Osteocyte (in vitro differentiated cells): Measurements from ENCODE around the gene CYP4F12. TPM values are rescaled to one million over a fixed set of nuclear protein-coding genes. Genes with fewer than 3 reads are reported as not detected.

ENCODE experiments used
- DNase-seq: peaks from one replicate; pipeline ENCODE4 v3.0.0; 2021; ENCODE audit warnings: mixed read lengths; ENCODE audit not compliant: unreplicated experiment; ENCODE audit errors: extremely low spot score
- H3K27ac Mint-ChIP-seq: one replicate; pipeline ENCODE4 v1.8.0; 2021; ENCODE audit warnings: mild to moderate bottlenecking, mixed read lengths; ENCODE audit not compliant: unreplicated experiment
- H3K27me3 Mint-ChIP-seq: one replicate; pipeline ENCODE4 v1.8.0; 2021; ENCODE audit warnings: mixed read lengths; ENCODE audit not compliant: unreplicated experiment
- H3K36me3 Mint-ChIP-seq: one replicate; pipeline ENCODE4 v1.8.0; 2021; ENCODE audit warnings: mixed read lengths; ENCODE audit not compliant: unreplicated experiment
- H3K4me1 Mint-ChIP-seq: one replicate; pipeline ENCODE4 v1.8.0; 2021; ENCODE audit warnings: mixed read lengths; ENCODE audit not compliant: unreplicated experiment
- H3K4me3 Mint-ChIP-seq: one replicate; pipeline ENCODE4 v1.8.0; 2021; ENCODE audit warnings: mild to moderate bottlenecking, moderate library complexity, mixed read lengths; ENCODE audit not compliant: unreplicated experiment
- H3K9me3 Mint-ChIP-seq: one replicate; pipeline ENCODE4 v1.8.0; 2021; ENCODE audit warnings: mixed read lengths; ENCODE audit not compliant: unreplicated experiment
- CTCF ChIP-seq: fragments of 200-600 bp; sonication (generic); IDR thresholded peaks from 2 replicates; pipeline ENCODE4 v1.5.0; 2021; ENCODE audit warnings: antibody characterized with exemption, mild to moderate bottlenecking, moderate library complexity
- total RNA-seq: library from RNA; stranded (reverse); gene quantifications from 2 replicates; pipeline ENCODE4 v1.2.1, GENCODE V29; 2021

Gene CYP4F12
- total RNA-seq, 1 donor from 2014 or later, result not detected

GRCh38 chr19:15727724-15728123, 54.8 kb downstream of the CYP4F12 start, which contains the start of gene OR10H2:
Gene OR10H2 (plus strand): TSS chr19:15728024. CDS start chr19:15728044, 20 bp downstream.
- H3K27ac Mint-ChIP-seq, result no peak within 1 kb of the TSS
- no peak within 1 kb of the TSS for H3K4me3 Mint-ChIP-seq
- no peaks in the 10 kb centered on the region for H3K4me1 Mint-ChIP-seq
- no peaks in the 10 kb centered on the region for H3K36me3 Mint-ChIP-seq
- no peak for TF ChIP-seq CTCF
- peaks cover 29% of the 10 kb centered on the region for H3K9me3 Mint-ChIP-seq
- H3K27me3 Mint-ChIP-seq, result no peaks in the 10 kb centered on the region
- DNase-seq, result no peak

GRCh38 chr19:15730538-15730937, 57.7 kb downstream of the CYP4F12 start:
- no peaks in the 10 kb centered on the region for H3K36me3 Mint-ChIP-seq
- no peak for TF ChIP-seq CTCF
- no peaks in the 10 kb centered on the region for H3K27me3 Mint-ChIP-seq
- H3K9me3 Mint-ChIP-seq, result peaks cover 31% of the 10 kb centered on the region
- DNase-seq, result no peak
- H3K4me3 Mint-ChIP-seq, result no peak overlapping the region
- no peak overlapping the region for H3K27ac Mint-ChIP-seq
- H3K4me1 Mint-ChIP-seq, result no peaks in the 10 kb centered on the region

GRCh38 chr19:15732388-15732787, 59.5 kb downstream of the CYP4F12 start:
- Mint-ChIP-seq H3K36me3 (no peaks in the 10 kb centered on the region), H3K4me1 (no peaks in the 10 kb centered on the region), H3K27me3 (no peaks in the 10 kb centered on the region), H3K9me3 (peaks cover 24% of the 10 kb centered on the region), H3K27ac (no peak overlapping the region), H3K4me3 (no peak overlapping the region)
- TF ChIP-seq CTCF, result no peak
- DNase-seq, result no peak

GRCh38 chr19:15733895-15734294, 61.0 kb downstream of the CYP4F12 start:
- no peak for TF ChIP-seq CTCF
- Mint-ChIP-seq H3K4me1 (no peaks in the 10 kb centered on the region), H3K36me3 (no peaks in the 10 kb centered on the region), H3K27me3 (no peaks in the 10 kb centered on the region), H3K27ac (no peak overlapping the region), H3K9me3 (peaks cover 28% of the 10 kb centered on the region), H3K4me3 (no peak overlapping the region)
- DNase-seq, result no peak

- Mint-ChIP-seq H3K4me1 (no peaks in the 10 kb centered on the region), H3K9me3 (peaks cover 28% of the 10 kb centered on the region), H3K27ac (no peak within 1 kb of the TSS), H3K27me3 (no peaks in the 10 kb centered on the region), H3K36me3 (no peaks in the 10 kb centered on the region), H3K4me3 (no peak within 1 kb of the TSS)
- no peak for DNase-seq
- no peak for TF ChIP-seq CTCF
Observed at GRCh38 chr19:15737722-15738121, 64.8 kb downstream of the CYP4F12 start, which contains the start of gene OR10H3. Gene OR10H3 (plus strand): TSS chr19:15737985. CDS start chr19:15741393, 3,408 bp downstream.
